Stomach smooth muscle (tissue), 2 donors: ENCODE data around the gene CTBP2.

Experiments used
- H3K27ac ChIP-seq: one replicate; pipeline ENCODE4 v1.7.0; 2013; ENCODE audit warnings: mild to moderate bottlenecking, low read length, inconsistent platforms
- H3K27me3 ChIP-seq, 2 donors: one replicate each; pipeline ENCODE4 v1.7.0; 2013; ENCODE audit warnings: low read length in 2 of 2; ENCODE audit not compliant: insufficient read depth in 2 of 2, control insufficient read depth in 1 of 2
- H3K36me3 ChIP-seq, 2 donors: one replicate each; pipeline ENCODE4 v1.7.0; 2013; ENCODE audit warnings: low read length in 2 of 2; ENCODE audit not compliant: control insufficient read depth in 2 of 2, insufficient read depth in 2 of 2
- H3K4me1 ChIP-seq: one replicate; pipeline ENCODE4 v1.7.0; 2013; ENCODE audit warnings: low read length; ENCODE audit not compliant: control insufficient read depth, insufficient read depth
- H3K4me3 ChIP-seq, 2 donors: one replicate each; pipeline ENCODE4 v1.7.0; 2013; ENCODE audit warnings: low read length in 2 of 2
- H3K9ac ChIP-seq, 2 donors: one replicate each; pipeline ENCODE4 v1.7.0; 2013; ENCODE audit warnings: low read length in 2 of 2, mild to moderate bottlenecking in 1 of 2
- H3K9me3 ChIP-seq, 2 donors: one replicate each; pipeline ENCODE4 v1.7.0; 2013; ENCODE audit warnings: low read length in 2 of 2; ENCODE audit not compliant: control insufficient read depth in 2 of 2
- donor health status: healthy.
- donor health status: Pancreatic carcinoma.

CTBP2 gene

DNA sequence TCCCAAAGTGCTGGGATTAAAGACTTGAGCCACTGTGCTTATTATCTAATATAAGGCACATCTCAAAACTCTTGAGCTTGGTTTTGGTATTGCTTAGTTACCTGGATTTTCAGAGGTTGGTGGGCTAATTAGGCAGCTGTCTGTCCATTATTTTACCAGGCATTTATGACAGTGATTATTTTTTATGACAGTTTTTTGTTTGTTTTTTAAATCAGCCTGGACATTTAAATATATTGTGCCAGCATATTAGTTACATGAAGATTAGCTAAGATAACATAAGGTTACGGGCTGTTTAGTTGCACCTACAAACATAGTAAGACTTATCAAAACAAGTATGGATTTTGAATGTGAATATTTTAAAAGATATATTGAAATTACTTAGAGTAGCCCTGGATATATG is 221.1 kb downstream of the CTBP2 start:
- peaks cover 10% of the 10 kb centered on the region for H3K4me1 ChIP-seq
- no peaks in the 10 kb centered on the region for H3K36me3 ChIP-seq

DNA sequence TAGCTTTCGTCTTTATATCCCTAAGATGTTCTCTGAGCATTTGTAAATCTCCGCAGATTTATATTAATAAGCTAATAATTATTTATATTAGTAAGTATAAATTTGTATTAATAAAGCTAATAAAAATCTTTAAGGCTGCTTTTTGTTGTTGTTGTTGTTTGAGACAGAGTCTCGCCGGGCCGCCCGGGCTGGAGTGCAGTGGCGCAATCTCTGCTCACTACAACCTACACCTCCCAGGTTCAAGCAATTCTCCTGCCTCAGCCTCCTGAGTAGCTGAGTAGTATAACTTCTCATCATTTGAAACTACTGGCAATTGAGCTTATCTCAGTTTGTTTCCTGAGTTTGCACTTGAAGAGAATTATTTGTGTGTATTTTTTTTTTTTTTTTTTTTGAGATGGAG is 223.6 kb downstream of the CTBP2 start:
- Histone ChIP-seq H3K9ac (no peak overlapping the region), H3K27ac (no peak overlapping the region), H3K9me3 (no peaks in the 10 kb centered on the region), H3K4me1 (no peaks in the 10 kb centered on the region), H3K36me3 (no peaks in the 10 kb centered on the region), H3K27me3 (no peaks in the 10 kb centered on the region), H3K4me3 (no peak overlapping the region)

More for the DNA sequence above, 221.1 kb downstream of the CTBP2 start:
- no peaks in the 10 kb centered on the region for H3K27me3 ChIP-seq
- no peak overlapping the region for H3K27ac ChIP-seq
- no peak overlapping the region for H3K9ac ChIP-seq
- H3K9me3 ChIP-seq = no peaks in the 10 kb centered on the region
- H3K4me3 ChIP-seq = no peak overlapping the region

DNA sequence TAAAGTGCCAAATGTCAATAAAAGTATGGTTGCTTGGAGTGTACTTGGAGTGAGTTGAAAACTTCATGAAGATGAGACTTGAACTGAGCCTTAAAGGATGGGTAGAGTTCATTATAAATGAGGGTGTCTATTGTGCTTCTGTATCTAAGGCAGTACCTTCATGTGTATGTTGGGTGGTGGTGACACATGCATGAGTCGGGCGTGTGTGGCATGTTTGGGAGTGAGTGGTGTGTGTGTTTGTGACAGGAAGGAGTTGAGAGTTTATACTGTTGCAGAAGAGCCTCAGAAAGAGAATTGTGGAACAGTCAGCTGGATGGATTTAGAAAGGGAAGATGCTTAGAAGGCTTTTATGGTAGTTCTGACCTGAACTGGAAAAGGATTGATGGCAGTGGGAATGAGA is 224.4 kb downstream of the CTBP2 start:
- Histone ChIP-seq H3K4me1 (no peaks in the 10 kb centered on the region), H3K9me3 (no peaks in the 10 kb centered on the region), H3K4me3 (no peak overlapping the region), H3K36me3 (no peaks in the 10 kb centered on the region), H3K27me3 (no peaks in the 10 kb centered on the region), H3K27ac (no peak overlapping the region), H3K9ac (no peak overlapping the region)
